GM10266 (cell line): Measurements from ENCODE around the gene SPATA25.
"Not testable (repeated sequence)": the region's sequence is repeated elsewhere in the genome, so short reads cannot be mapped to it uniquely, and the experiment has no call there.

ENCODE experiments used
- DNase-seq: peaks from one replicate; pipeline ENCODE4 v3.0.0; 2012; ENCODE audit errors: extremely low spot score
- CTCF ChIP-seq: IDR thresholded peaks from 2 replicates; pipeline ENCODE4 v1.5.1; 2012; ENCODE audit warnings: mild to moderate bottlenecking, low read depth; ENCODE audit not compliant: control insufficient read depth, insufficient read depth; ENCODE audit errors: missing control alignments

SPATA25 gene

GRCh38 chr20:45904583-45905504, 17.4 kb upstream of the SPATA25 start:
- DNase-seq, result no peak
- TF ChIP-seq CTCF, result no peak

GRCh38 chr20:45902199-45902701, 14.8 kb upstream of the SPATA25 start:
- DNase-seq, result no peak
- TF ChIP-seq CTCF, result no peak

GRCh38 chr20:45901332-45901731, 13.9 kb upstream of the SPATA25 start:
- not testable (repeated sequence) for DNase-seq

- no peak for TF ChIP-seq CTCF
- no peak for DNase-seq
Measured at GRCh38 chr20:45899046-45899835, 11.8 kb upstream of the SPATA25 start.

- no peak for DNase-seq
- TF ChIP-seq CTCF, result no peak
Measured at GRCh38 chr20:45898285-45898684, 10.9 kb upstream of the SPATA25 start.

GRCh38 chr20:45897692-45898091, 10.3 kb upstream of the SPATA25 start:
- DNase-seq, result no peak
- TF ChIP-seq CTCF, result no peak

- no peak for DNase-seq
- no peak for TF ChIP-seq CTCF
Measured at GRCh38 chr20:45897289-45897688, 9.9 kb upstream of the SPATA25 start.
